HG03064 (cell line): ENCODE results near the gene PCDHGA12.
"Not testable (repeated sequence)": the region's sequence is repeated elsewhere in the genome, so short reads cannot be mapped to it uniquely, and the experiment has no call there.

Source experiments
- ATAC-seq: cut with Tn5 transposase; IDR thresholded peaks from one replicate; pipeline ENCODE4 v1.9.1; 2021; ENCODE audit warnings: low read depth; ENCODE audit not compliant: unreplicated experiment

PCDHGA12 gene

DNA sequence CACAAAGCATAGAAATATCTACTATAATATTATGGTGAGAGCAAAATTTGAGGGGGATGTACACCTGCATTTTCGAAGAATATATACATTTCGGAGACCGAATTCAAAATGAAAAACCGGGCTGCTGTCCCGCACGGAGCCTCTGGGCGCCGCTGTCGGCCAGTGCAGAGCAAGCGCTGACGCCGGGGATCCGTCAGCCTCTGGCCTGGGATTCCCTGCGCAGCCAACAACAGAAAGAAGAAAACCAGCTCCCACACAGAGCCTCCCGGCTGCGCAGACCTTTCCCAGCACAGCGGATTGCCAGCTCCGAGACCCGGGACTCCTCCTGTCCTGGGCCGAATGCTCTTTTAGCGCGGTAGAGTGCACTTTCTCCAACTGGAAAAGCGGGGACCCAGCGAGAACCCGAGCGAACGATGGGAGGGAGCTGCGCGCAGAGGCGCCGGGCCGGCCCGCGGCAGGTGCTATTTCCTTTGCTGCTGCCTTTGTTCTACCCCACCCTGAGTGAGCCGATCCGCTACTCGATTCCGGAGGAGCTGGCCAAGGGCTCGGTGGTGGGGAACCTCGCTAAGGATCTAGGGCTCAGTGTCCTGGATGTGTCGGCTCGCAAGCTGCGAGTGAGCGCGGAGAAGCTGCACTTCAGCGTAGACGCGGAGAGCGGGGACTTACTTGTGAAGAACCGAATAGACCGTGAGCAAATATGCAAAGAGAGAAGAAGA lies 22.4 kb upstream of the PCDHGA12 start, which contains the start of gene PCDHGB6:
TSS of gene PCDHGB6 (plus strand) at position 232 of the 716 bp plus-strand sequence. CDS start at position 414, 182 bp downstream.
- ATAC-seq: not testable (repeated sequence)

- ATAC-seq: no peak
Observed at GRCh38 chr5:141409598-141410306, 20.6 kb upstream of the PCDHGA12 start.

GRCh38 chr5:141411575-141411974 lies 18.7 kb upstream of the PCDHGA12 start:
- ATAC-seq: no peak

DNA sequence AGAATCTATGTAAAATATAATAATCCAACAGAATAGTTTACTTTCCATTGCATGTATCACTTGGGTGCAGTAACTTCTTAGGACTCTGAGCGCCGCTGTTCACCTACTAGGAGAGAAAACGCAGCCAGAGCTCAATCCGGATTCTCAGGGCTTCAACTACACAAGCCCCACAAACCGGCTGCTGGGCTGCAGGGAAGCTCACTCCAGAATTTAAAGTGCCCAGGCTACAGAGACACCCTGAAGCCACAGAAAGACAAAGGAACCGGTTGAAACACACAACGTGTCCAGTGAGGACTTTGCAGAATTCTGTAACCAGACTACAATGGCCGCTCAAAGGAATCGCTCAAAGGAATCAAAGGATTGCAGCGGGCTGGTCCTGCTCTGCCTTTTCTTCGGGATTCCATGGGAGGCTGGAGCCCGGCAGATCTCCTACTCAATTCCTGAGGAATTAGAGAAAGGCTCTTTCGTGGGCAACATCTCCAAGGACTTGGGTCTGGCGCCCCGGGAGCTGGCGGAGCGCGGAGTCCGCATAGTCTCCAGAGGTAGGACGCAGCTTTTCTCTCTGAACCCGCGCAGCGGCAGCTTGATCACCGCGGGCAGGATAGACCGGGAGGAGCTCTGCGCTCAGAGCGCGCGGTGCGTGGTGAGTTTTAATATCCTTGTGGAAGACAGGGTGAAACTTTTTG lies 17.3 kb upstream of the PCDHGA12 start, which contains the start of gene PCDHGA10:
TSS of gene PCDHGA10 (plus strand) at position 134 of the 686 bp plus-strand sequence. CDS start at position 323, 189 bp downstream.
- ATAC-seq: peak; percentile 72

- no peak for ATAC-seq
Observed at GRCh38 chr5:141413540-141414069, 16.7 kb upstream of the PCDHGA12 start.

GRCh38 chr5:141414548-141415274 lies 15.6 kb upstream of the PCDHGA12 start:
- not testable (repeated sequence) for ATAC-seq

- not testable (repeated sequence) for ATAC-seq
Observed at GRCh38 chr5:141415275-141415618, 15.1 kb upstream of the PCDHGA12 start.

- ATAC-seq: peak; percentile 74
Observed at GRCh38 chr5:141417494-141418172, 12.7 kb upstream of the PCDHGA12 start, which contains the start of gene PCDHGB7. Gene PCDHGB7, plus strand, starts transcription at chr5:141417677. Its CDS starts 183 bp downstream, at chr5:141417860.

DNA sequence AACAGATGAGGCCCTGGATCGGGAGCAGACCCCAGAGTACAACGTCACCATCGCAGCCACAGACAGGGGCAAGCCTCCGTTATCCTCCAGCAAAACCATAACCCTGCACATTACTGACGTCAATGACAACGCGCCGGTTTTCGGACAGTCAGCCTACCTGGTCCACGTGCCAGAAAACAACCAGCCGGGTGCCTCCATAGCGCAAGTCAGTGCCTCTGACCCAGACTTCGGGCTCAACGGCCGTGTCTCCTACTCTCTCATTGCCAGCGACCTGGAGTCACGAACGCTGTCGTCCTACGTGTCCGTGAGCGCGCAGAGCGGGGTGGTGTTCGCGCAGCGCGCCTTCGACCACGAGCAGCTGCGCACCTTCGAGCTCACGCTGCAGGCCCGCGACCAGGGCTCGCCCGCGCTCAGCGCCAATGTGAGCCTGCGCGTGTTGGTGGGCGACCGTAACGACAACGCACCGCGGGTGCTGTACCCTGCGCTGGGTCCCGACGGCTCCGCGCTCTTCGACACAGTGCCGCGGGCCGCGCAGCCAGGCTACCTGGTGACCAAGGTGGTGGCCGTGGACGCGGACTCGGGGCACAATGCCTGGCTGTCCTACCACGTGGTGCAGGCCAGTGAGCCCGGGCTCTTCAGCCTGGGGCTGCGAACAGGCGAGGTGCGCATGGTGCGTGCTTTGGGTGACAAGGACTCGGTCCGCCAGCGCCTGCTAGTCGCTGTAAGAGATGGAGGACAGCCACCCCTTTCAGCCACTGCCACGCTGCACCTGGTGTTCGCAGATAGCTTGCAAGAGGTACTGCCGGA lies 11.0 kb upstream of the PCDHGA12 start:
- ATAC-seq: no peak

DNA sequence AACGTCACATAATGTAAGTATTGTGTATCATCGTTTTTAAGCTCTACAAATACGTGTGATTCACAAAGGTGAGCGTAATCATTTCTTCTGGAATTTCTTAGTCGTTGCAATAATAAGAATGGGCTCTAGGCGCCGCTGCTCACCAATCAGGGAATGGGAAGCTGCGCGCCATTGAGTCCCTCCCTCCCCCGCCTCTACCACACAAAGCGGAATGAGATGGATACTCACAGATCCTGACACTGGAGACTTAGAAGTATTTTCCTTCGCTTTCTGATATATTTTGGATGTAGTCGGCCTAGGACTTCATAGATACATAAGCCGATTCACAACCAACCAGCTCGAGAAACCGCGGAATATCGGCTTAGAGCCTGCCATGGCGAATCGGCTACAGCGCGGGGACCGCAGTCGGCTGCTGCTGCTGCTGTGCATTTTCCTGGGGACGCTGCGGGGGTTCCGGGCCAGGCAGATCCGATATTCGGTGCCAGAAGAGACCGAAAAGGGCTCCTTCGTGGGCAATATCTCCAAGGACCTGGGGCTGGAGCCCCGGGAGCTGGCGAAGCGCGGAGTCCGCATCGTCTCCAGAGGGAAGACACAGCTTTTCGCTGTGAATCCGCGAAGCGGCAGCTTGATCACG lies 9.3 kb upstream of the PCDHGA12 start, which contains the start of gene PCDHGA11:
TSS of gene PCDHGA11 (plus strand) at position 197 of the 634 bp plus-strand sequence. CDS start at position 374, 177 bp downstream.
- peak; percentile 52 for ATAC-seq

- no peak for ATAC-seq
Observed at GRCh38 chr5:141421489-141421855, 8.8 kb upstream of the PCDHGA12 start.

- ATAC-seq: no peak
Observed at GRCh38 chr5:141422742-141423291, 7.5 kb upstream of the PCDHGA12 start.

DNA sequence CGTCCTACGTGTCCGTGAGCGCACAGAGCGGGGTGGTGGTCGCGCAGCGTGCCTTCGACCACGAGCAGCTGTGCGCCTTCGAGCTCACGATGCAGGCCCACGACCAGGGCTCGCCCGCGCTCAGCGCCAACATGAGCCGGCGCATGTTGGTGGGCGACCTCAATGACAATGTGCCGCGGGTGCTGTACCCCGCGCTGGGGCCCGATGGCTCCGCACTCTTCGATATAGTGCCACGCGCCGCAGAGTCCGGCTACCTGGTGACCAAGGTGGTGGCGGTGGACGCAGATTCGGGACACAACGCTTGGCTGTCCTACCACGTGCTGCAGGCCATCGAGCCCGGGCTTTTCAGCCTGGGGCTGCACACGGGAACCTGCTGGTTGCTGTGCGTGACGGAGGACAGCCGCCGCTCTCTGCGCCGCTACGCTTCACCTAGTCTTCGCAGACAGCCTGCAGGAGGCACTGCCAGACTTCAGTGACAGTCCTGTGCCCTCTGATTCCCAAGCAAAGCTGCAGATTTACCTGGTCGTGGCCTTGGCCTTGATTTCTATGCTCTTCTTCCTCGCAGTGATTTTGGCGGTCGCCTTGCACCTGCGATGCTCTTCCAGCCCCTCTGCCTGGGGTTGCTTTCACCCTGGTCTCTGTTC lies 2.4 kb upstream of the PCDHGA12 start:
- no peak for ATAC-seq

DNA sequence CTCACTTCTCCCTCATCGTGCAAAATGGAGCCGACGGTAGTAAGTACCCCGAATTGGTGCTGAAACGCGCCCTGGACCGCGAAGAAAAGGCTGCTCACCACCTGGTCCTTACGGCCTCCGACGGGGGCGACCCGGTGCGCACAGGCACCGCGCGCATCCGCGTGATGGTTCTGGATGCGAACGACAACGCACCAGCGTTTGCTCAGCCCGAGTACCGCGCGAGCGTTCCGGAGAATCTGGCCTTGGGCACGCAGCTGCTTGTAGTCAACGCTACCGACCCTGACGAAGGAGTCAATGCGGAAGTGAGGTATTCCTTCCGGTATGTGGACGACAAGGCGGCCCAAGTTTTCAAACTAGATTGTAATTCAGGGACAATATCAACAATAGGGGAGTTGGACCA lies 979 bp downstream of the PCDHGA12 start:
- no peak for ATAC-seq

GRCh38 chr5:141432308-141432707 lies 2.0 kb downstream of the PCDHGA12 start:
- not testable (repeated sequence) for ATAC-seq

DNA sequence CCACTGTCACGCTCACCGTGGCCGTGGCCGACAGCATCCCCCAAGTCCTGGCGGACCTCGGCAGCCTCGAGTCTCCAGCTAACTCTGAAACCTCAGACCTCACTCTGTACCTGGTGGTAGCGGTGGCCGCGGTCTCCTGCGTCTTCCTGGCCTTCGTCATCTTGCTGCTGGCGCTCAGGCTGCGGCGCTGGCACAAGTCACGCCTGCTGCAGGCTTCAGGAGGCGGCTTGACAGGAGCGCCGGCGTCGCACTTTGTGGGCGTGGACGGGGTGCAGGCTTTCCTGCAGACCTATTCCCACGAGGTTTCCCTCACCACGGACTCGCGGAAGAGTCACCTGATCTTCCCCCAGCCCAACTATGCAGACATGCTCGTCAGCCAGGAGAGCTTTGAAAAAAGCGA lies 2.4 kb downstream of the PCDHGA12 start:
- ATAC-seq: not testable (repeated sequence)

DNA sequence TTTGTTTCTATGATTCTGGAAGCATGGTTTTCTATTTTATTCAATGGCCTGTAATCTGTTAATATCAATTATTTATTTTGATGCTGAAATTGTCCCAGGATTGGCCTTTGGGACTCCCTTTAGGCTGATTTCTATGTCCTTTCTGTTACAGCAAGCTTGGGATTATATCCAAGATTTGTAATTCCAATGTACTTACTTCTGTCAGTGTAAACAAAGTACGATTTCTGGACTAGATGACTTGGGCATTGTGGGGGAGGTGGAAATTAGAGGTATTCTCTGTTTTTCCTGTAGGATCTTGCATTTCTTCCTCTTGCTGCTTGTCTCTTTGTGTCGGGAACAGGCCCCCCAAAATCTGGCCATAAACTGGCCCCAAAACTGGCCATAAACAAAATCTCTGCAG lies 3.7 kb downstream of the PCDHGA12 start:
- no peak for ATAC-seq
